Sigmoid colon (tissue), 7 donors: ENCODE measurements around the gene RPS6KA6. TPM values are rescaled to one million over a fixed set of nuclear protein-coding genes. Genes with fewer than 3 reads are reported as not detected.
"Not testable (repeated sequence)": the region's sequence is repeated elsewhere in the genome, so short reads cannot be mapped to it uniquely, and the experiment has no call there.

Source experiments
- DNase-seq: peaks from one replicate; pipeline ENCODE4 v3.0.0-alpha.2; 2019
- H3K27ac ChIP-seq, 4 donors: fragments of 200-600 bp; sonication (generic); one replicate each; pipeline ENCODE4 v1.5.1; 2016 to 2019; ENCODE audit warnings: mild to moderate bottlenecking in 1 of 4
- H3K27me3 ChIP-seq, 3 donors: fragments of 200-600 bp; sonication (generic); one replicate each; pipeline ENCODE4 v1.5.1; 2019; ENCODE audit warnings: mild to moderate bottlenecking in 1 of 3
- H3K36me3 ChIP-seq, 4 donors: fragments of 200-600 bp; sonication (generic); one replicate each; pipeline ENCODE4 v1.5.1; 2016 to 2019
- H3K4me1 ChIP-seq, 4 donors: fragments of 200-600 bp; sonication (generic); one replicate each; pipeline ENCODE4 v1.5.1; 2017 to 2019
- H3K4me3 ChIP-seq, 4 donors: fragments of 200-600 bp; sonication (generic); one replicate each; pipeline ENCODE4 v1.5.1; 2017 to 2019; ENCODE audit warnings: mild to moderate bottlenecking in 2 of 4, moderate library complexity in 1 of 4
- H3K9me3 ChIP-seq, 4 donors: fragments of 200-600 bp in 3 of 4; sonication (generic) in 3 of 4; one replicate each; pipeline versions ENCODE4 v1.5.1 to v1.6.1; 2013 to 2019
- CTCF ChIP-seq, 4 experiments: fragments of 450-650 bp in 3 of 4; fragments of 200-600 bp in 1 of 4; IDR thresholded peaks; one replicate each; pipeline ENCODE4 v1.5.1; 2016 to 2019; ENCODE audit warnings: antibody characterized with exemption in 4 of 4, mild to moderate bottlenecking in 3 of 4, moderate library complexity in 2 of 4
- EP300 ChIP-seq, 4 donors: sonication (generic); formaldehyde crosslinking; IDR thresholded peaks; one replicate each; pipeline ENCODE4 v1.6.1; 2017; ENCODE audit warnings: antibody characterized with exemption in 4 of 4
- POLR2A ChIP-seq, 2 donors: fragments of 450-650 bp; IDR thresholded peaks; one replicate each; pipeline ENCODE4 v1.6.1; 2016; ENCODE audit warnings: antibody characterized with exemption in 2 of 2, mild to moderate bottlenecking in 2 of 2, moderate library complexity in 2 of 2
- POLR2AphosphoS5 ChIP-seq, 4 donors: sonication (generic); formaldehyde crosslinking; IDR thresholded peaks; one replicate each; pipeline ENCODE4 v1.6.1; 2017; ENCODE audit warnings: antibody characterized with exemption in 4 of 4
- WGBS, 2 donors: extraction: QIAGEN DNeasy Blood & Tissue Kit; methylation state at CpG; one replicate each; pipeline ENCODE4 v1.1.7; 2013; 5-methylcytosine and 5-hydroxymethylcytosine counted together
- intact Hi-C: fragments of 100-400 bp; cut with DNase I; formaldehyde crosslinking; loops from one replicate; pipeline ENCODE4 v1.15.1; 2023
- polyA plus RNA-seq, 3 donors: library from polyadenylated mRNA; stranded (reverse); fragments of 200-250 nt; gene quantifications; one replicate each; pipeline ENCODE4 v1.2.3, GENCODE V29; 2013
- total RNA-seq, 4 donors: library from RNA; depleted of rRNA; stranded (reverse); fragments of >200 nt; gene quantifications; one replicate each; pipeline ENCODE4 v1.1.0, GENCODE V29; 2016
- donor health status: healthy with polysubstance abuse.
- donor health status: Bipolar disorder and iron deficiency.
- donor health status: healthy.

Gene RPS6KA6
- total and polyA plus RNA-seq, 7 donors = 1.8 to 7.2 (median 2.7) TPM

GRCh38 chrX:84118769-84119168, 69.2 kb downstream of the RPS6KA6 start:
- intact Hi-C loops = no loop called here
- DNase-seq = no peak

GRCh38 chrX:84118315-84118714, 69.7 kb downstream of the RPS6KA6 start:
- H3K4me3 ChIP-seq = no peak overlapping the region
- no peaks in the 10 kb centered on the region for H3K4me1 ChIP-seq
- H3K9me3 ChIP-seq = no peaks in the 10 kb centered on the region
- H3K27ac ChIP-seq = no peak overlapping the region
- no peak for DNase-seq
- TF ChIP-seq EP300 (IDR thresholded peaks at IDR 0.05) = no peak
- TF ChIP-seq POLR2A (IDR thresholded peaks at IDR 0.05) = no peak
- no peak for TF ChIP-seq POLR2AphosphoS5 (IDR thresholded peaks at IDR 0.05)
- TF ChIP-seq CTCF (IDR thresholded peaks at IDR 0.05) = no peak
- intact Hi-C loops = no loop called here
- 44 to 77% methylated on average over 4 of the region's 4 CpGs for WGBS, 2 donors
- H3K36me3 ChIP-seq = no peaks in the 10 kb centered on the region
- H3K27me3 ChIP-seq = no peaks in the 10 kb centered on the region

More at GRCh38 chrX:84118769-84119168, 69.2 kb downstream of the RPS6KA6 start:
- H3K4me3 ChIP-seq = no peak overlapping the region
- no peaks in the 10 kb centered on the region for H3K9me3 ChIP-seq
- TF ChIP-seq CTCF (IDR thresholded peaks at IDR 0.05) (no peak), POLR2AphosphoS5 (IDR thresholded peaks at IDR 0.05) (no peak), EP300 (IDR thresholded peaks at IDR 0.05) (no peak)
- H3K36me3 ChIP-seq = no peaks in the 10 kb centered on the region
- no peak overlapping the region for H3K27ac ChIP-seq
- no peaks in the 10 kb centered on the region for H3K4me1 ChIP-seq
- H3K27me3 ChIP-seq = no peaks in the 10 kb centered on the region

- H3K4me1 ChIP-seq = no peaks in the 10 kb centered on the region
- DNase-seq = no peak
- H3K36me3 ChIP-seq = no peaks in the 10 kb centered on the region
- H3K9me3 ChIP-seq = no peaks in the 10 kb centered on the region
- WGBS, 2 donors = 23 to 68% methylated on average over 5 of the region's 5 CpGs
- H3K27me3 ChIP-seq = no peaks in the 10 kb centered on the region
- intact Hi-C loops = no loop called here
- no peak overlapping the region for H3K4me3 ChIP-seq
- H3K27ac ChIP-seq = no peak overlapping the region
- TF ChIP-seq CTCF (IDR thresholded peaks at IDR 0.05) = no peak
Observed at GRCh38 chrX:84108584-84108983, 79.4 kb downstream of the RPS6KA6 start.

- H3K27ac ChIP-seq = no peak overlapping the region
- H3K4me3 ChIP-seq = no peak overlapping the region
- TF ChIP-seq CTCF (IDR thresholded peaks at IDR 0.05) (no peak), POLR2A (IDR thresholded peaks at IDR 0.05) (no peak), POLR2AphosphoS5 (IDR thresholded peaks at IDR 0.05) (no peak), EP300 (IDR thresholded peaks at IDR 0.05) (no peak)
- no peaks in the 10 kb centered on the region for H3K4me1 ChIP-seq
- H3K27me3 ChIP-seq = no peaks in the 10 kb centered on the region
- intact Hi-C loops = no loop called here
- 31 to 77% methylated on average over 2 of the region's 2 CpGs for WGBS, 2 donors
- no peaks in the 10 kb centered on the region for H3K36me3 ChIP-seq
- H3K9me3 ChIP-seq = no peaks in the 10 kb centered on the region
- DNase-seq = no peak
Observed at GRCh38 chrX:84099120-84099519, 88.9 kb downstream of the RPS6KA6 start.

GRCh38 chrX:84079479-84080197, 108.4 kb downstream of the RPS6KA6 start:
- H3K4me3 ChIP-seq = peak overlapping the region in 1 of 4 donors; percentile 5
- H3K27me3 ChIP-seq, H3K36me3 ChIP-seq, H3K4me1 ChIP-seq, intact Hi-C loops, H3K27ac ChIP-seq, H3K9me3 ChIP-seq, DNase-seq: not testable (repeated sequence)
- 71 to 82% methylated on average over 9 of the region's 9 CpGs for WGBS, 2 donors
